COLO668 (cell line): Measurements from ENCODE around the gene NXF1.
"Not testable (repeated sequence)": the region's sequence is repeated elsewhere in the genome, so short reads cannot be mapped to it uniquely, and the experiment has no call there.

Experiments
- DNase-seq: peaks from one replicate; lab custom pipeline; 2025; ENCODE audit not compliant: unreplicated experiment; lab: John Stamatoyannopoulos, UW

The NXF1 gene

DNA sequence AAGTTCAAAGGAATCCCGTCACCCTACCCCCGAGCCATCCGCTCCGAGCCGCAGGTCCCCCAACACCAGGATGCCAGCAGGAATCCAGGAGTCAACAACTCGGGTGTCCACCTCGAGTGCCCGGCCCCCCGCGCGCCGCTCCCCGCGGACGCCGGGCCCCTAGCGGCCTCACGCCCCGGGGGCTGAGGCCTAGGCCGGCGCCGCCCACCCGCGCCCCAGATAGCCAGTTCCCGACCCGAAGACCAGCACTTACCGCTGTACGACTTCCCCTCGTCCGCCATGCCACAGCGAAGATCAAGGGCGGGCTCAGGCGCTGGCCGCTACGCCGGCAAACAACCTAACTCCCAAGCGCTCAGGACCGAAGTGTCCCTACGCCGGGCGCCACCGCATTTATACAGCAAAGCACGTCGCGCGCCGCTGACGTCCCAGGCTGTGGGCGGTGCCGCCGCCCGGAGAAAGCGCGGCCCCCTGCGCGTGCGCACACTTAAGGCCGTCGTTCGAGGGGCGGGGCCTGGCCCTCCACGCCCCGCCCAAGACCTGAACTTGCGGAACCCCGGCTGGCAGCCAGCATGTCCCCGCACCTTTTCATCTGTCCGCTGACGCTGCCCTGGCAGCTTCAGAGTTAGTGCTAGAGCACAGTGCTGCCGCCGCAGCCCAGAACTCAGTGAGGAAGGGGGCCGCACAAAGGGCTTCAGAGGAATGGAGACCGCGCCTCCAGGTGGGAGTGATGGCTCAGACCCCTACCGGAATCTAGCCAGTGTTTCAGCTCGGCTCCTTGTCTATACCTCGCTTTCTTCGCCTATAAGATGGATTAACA, at the start of gene NXF1:
TSS of gene NXF1 (minus strand) at position 365 of the 817 bp plus-strand sequence. CDS start at position 281, 84 bp downstream.
- DNase-seq, result peak; percentile 97

DNA sequence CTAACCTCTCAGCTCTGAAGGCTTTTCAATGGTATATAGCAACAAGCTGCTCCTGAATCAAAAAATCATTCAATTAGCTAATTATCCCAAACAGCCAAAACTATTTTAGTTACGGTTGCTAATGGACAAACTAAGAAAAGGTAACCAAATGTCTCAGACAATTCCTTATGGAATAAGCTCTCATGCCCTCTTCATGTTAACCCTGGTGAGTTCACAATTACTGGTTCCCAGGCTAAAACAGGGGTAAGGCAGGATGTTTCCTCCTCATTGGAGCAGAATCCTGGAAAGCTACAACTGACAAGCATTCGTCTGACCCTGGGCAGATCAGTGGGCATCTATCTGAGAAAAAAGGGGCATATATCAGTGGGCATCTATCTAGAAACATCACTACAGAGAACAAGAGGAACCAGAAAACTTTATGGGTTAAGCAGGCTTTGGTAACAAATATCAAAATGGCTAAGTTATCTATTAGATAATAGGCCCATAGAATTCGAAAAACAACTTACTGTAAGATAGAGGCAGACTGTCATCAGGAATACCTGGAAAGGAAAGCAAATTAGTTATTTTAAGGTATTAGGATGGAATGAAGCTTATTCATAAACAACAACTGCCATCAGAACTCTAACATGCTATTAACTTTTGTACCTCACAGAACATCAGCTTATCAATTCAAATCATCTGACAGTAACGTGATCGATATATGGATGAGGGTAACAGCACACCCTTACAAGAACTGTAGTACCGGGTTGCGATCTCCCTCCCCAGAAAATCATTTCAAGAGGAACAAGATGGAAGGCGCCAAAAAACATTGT, 49.0 kb upstream of the NXF1 start:
- no peak for DNase-seq

DNA sequence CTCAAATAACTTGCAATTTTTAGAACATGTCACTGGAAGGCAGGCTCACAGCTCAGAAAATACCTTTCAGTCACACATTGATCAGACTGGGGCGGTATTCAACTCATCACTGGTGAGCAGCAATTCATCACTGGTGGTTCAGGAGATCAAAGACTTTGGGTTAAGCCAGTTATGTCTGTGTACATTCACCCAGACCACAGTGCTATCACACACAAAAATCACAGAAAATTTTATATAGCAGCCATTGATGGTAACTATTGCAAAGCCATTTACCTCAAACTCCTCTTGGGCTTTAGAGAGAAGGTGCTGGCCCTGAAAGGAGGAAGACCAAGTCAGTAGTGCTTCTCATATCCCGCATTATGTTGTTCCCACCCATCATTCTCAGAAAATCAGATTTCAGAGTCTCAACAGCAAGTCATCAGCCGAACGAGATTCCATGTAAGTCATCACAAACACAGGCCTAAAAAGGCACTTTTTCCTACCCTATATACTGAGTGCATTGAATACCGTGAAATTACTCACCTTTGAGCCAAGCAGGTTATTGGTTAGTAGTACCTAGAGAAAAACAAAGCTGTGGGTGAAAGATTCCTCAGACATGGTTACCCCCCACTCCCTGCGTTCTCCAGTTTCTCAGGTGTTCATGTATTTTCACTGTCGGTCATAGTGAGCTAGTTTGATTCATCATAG, 48.2 kb upstream of the NXF1 start:
- no peak for DNase-seq

DNA sequence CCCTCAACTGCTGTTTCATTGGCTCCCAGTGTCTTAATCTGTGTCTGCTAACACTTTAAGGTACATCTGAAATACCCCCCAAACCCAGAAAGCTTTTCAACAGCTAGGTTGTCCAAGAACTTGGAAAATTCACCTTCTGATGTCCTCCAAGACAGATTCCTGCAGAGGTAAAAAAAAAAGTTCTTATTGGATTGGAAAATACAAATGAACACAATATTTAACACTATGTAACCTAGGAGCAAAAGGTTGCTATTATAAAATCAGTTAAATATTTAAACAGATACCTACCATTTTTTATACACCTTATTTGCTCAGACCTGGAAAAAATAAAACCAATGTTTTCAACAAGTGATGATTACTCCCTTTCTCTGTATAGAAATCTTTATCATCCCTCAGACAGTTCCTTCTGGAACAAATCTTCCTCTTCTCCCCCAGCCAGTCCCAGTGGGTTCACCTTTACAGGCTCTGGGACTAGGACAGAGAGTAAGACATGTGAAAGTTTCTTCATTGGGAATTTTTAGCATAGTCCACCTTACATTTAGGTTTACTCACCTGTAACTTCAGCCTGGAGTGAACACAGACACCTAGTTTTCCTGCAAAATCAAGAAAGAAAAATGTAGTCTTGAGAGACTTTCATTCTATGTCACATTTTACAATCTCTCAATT, 47.4 kb upstream of the NXF1 start:
- DNase-seq, result no peak

DNA sequence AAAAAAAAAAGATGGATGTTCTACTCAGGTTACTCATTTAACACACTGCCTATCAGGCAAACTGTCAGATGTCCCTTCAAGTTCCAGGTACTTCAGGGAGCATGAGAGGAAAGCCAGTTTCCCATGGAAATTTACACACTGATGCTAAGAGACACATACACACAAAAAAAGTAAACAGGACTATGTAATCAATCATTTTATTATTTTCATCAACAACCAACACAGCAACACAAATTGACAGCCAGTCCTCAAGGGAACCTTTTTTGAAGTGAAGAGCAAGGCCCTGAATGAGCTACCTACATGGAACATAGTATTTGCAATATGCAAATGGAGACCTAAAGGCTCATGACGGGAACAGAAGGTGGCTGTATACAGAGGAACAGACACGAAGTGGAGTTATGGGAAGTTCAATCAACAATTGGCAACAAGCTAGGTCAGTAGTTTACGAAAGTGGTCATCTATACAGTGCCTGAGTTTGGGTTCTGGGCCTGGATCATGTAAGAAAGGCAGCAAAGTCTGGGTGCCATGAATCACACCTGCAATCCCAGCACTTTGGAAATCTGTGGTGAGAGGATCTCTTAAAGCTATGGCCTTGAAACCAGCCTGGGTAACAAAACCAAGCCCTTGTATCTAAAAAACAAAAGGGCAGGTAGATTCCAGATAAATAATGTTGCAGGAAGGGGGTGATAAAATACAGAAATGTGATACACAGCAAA, 46.7 kb upstream of the NXF1 start:
- no peak for DNase-seq

DNA sequence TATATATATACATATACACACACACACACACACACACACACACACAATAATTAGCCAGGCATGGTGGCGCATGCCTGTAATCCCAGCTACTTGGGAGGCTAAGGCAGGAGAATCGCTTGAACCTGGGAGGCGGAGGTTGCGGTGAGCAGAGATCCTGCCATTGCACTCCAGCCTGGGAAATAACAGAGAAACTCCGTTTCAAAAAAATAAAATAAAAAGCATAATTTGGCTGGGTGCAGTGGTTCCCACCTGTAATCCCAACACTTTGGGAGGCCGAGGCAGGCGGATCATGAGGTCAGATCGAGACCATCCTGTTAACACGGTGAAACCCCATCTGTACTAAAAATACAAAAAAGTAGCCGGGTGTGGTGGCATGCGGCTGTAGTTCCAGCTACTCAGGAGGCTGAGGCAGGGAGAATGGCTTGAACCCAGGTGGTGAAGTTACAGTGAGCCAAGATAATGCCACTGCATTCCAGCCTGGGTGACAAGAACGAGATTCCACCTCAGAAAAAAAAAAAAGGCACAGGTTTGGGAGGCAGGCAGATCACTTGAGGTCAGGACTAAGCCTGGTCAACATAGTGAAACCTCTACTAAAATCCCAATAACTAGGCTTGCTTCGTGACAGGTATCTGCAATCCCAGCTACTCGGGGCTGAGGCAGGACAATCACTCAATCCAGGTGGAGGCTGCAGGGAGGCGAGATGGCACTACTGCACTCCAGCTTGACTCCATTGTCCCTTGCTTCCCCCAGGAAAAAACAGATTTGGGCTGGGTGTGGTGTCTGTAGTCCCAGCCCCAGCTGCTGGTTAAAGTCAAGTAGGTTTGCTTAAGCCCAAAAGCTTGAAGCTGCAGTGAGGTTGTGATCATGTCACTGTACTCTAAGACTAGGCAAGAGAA, 45.9 kb upstream of the NXF1 start:
- no peak for DNase-seq

DNA sequence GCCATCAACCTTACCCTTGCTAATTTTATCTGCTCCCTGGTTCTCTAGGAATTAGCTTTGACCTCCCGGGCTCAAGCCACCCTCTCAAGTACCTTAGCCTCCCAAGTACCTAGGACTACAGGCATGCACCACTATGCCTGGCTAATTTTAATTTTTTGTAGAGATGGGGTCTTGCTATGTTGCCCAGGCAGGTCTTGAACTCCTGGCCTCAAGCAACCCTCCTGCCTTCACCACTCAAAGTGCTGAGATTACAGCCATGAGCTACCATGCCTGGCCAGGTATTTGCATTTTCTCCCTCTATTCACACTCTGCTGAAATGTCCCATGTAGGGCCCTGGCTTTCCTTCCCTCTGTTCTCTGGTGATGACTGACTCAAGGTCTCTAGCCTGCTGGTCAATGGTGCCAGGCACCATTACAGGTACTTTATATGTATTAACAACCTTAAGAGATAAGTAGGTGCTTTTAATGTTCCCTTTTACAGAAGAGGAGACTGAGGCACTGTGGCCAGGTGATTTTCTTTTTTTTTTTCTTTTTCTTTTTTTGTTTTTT, 42.6 kb upstream of the NXF1 start:
- DNase-seq, result no peak

DNA sequence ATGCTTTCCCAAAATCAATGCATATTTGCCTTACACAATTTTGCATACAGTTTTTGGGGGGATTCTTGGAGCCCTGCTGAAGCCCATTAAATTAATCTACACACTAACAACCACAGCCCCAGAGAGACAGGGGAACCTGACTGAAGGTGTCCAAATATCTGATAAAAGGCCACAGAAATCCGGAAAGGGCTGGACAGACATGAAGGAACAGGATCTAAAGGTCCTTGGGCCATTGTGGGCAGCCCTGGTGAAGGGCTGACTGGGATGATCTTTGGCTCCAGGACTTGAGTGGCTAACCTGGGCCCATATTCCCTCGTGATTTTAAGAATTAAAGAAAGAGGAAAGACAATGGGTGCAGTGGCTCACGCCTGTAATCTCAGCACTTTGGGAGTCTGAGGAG, 40.9 kb upstream of the NXF1 start:
- DNase-seq, result no peak

DNA sequence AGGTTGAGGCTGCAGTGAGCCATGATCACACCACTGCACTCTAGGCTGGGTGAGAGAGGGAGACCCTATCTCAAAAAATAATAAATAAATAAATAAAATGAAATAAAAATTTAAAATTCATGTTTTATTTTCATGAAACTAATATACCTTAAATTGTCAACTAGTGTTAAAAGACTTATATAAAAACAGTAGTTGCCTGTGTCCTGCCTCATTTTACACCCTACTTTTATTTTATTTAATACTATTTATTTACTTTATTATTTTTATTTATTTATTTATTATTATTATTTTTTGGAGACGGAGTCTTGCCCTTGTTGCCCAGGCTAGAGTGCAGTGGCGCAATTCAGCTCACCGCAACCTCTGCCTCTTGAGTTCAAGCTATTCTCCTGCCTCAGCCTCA, 38.9 kb upstream of the NXF1 start:
- no peak for DNase-seq

DNA sequence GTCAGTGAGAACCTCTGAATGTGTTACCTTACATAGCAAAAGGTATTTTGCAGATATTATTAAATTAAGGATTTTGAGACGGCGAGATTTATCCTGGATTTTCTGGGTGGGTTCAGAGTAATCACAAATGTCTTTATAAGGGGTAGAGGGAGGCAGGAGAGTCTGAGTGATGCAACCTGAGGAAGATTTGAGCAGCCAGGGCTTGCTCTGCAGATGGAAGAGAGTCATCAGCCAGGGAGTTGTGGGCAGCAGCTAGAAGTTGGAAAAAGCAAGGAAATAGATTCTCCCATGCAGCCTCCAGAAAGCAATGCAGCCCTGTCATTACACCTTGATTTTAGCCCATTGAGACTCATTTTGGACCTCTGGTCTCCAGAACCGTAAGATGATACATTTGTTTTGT, 38.2 kb upstream of the NXF1 start:
- no peak for DNase-seq

DNA sequence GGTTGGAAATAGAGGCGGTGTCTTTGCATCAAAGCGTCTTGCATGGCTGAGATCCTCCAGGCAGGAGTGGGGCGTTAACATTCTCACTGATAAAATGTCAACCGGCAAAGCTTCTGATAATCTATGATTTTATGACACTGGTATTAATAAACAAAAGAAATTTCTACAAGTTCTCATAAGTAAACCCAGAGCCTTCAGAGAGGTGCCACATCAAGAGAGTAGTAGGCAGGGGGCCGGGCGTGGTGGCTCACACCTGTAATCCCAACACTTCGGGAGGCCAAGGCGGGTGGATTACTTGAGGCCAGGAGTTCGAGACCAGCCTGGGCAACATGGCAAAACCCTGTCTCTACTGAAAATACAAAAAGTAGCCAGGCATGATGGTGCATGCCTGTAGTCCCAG, 37.7 kb upstream of the NXF1 start:
- not testable (repeated sequence) for DNase-seq

DNA sequence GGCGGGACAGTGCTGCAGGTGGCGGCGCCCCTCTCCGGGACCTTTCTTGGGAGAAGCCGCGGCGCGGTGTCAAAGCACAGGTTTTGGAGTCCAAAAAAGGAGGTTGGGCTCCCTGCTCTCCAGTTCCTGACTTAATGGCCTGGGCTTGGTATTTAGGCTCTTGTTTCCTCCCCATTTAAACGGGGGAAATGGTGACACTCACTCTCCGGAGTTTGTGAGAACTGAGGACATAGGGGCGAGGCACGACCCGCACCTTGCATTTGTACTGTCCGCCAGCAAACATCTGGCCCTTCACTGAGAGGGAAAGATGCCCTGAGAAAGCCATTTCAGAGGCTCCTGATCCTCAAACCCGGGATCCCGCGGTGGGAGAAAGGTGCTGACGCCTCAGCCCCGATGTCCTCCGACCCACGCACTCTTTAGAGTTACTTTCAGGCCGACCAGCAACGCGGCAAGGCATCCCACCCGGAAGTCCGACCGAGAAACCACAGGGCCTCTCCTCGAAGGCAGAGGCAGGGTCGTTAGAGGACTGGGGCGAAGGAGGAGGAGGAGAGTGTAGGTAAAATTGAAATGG, 37.0 kb upstream of the NXF1 start:
- no peak for DNase-seq

DNA sequence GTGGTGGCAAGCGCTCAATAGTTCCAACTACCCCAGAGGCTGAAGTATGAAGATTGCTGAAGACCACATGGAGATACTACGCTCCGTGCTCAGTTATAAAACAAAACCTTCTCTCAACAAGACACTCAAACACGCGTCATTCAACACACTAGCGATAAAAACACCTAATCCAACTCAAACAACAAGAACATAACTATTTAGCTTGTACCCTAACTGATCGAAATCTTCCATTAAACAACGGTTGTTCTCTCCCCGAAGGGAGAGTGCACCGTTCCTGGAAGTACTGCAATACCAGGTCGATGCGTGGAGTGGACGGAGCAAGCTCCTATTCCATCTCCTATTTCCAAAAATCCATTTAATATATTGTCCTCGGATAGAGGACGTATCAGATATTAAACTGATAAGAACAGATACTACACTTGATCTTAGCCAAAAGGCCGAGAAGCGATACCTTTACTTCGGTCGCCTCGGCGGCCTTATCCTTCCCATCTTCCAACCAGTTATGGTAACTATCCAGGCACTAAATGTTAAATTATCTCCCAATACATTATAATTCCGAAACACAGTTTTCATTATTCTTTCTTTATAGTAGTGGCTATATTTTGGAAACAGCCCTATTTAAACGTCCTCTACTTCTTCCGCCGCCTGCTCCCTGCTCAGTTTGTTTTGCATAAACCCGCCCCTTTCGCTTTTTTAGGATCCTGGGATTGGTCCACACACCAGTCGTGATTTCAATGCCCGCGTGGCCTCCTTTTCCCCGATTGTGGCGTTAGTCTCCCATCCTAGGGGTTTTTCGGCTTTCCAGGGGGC, 36.3 kb upstream of the NXF1 start:
- peak; percentile 82 for DNase-seq

DNA sequence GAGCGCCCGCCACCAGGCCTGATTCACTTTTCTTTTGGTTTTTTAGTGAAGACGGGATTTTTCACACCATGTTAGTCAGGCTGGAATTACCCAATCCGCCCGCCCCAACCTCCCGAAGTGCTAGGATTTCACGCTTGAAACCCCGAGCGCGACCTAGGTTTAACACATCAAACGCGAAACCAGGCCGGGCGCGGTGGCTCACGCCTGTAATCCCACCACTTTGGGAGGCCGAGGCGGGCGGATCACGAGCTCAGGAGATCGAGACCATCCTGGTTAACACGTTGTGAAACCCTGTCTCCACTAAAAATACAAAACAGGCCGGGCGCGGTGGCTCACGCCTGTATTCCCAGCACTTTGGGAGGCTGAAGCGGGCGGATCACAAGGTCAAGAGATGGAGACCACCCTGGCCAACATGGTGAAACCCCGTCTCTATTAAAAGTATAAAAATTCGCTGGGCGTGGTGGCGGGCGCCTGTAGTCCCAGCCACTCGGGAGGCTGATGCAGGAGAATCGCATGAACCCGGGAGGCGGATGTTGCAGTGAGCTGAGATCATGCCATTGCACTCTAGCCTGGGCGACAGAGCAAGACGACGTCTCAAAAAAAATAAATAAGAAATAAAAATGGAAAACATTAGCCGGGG, 35.6 kb upstream of the NXF1 start:
- peak; percentile 67 for DNase-seq

DNA sequence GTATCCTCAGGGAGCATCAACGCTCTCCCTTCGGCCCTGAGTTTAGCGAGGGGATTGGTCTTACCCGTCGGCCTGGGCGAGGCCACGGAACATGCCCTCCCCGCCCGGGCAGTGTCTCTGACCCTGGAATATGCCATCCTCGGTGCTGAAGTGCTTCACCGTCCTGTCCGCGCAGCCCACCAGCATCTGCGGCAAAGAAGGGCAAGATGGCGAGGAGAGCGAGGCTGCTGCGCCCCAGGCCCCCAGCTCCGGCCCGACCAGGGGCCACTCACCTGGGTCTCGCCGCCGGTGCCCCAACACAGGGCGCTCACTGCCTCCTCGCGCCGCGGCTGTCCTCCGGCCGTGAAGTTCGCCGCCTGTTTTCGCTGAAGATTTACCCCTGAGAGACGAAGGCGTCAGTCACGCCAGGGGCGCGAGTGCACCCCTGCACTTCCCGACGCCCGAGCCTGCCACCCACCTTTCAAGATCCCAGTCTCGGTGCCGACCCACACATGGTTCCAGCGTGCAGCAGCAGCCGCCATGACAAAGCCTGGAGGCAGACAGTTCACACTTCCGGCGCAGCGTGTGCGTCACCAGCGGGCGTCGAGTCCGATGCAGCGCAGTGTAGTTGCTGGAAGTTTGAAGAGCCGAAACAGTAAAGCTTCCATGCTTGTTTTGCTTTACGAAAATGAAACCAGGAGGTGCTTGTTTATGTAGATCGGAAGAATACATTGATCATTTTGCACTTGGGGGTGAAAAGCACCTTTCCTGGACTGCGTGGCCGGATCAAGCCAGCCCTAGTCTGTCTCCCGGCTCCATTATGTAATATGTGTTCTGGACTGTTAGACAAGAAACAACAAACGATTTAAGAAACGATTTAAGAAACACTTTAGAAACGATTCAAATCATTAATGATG, 34.1 kb upstream of the NXF1 start, which contains the start of gene WDR74:
TSS of gene WDR74 (minus strand) at position 541 of the 896 bp plus-strand sequence. CDS start at position 521, 20 bp downstream.
- DNase-seq, result peak; percentile 94

DNA sequence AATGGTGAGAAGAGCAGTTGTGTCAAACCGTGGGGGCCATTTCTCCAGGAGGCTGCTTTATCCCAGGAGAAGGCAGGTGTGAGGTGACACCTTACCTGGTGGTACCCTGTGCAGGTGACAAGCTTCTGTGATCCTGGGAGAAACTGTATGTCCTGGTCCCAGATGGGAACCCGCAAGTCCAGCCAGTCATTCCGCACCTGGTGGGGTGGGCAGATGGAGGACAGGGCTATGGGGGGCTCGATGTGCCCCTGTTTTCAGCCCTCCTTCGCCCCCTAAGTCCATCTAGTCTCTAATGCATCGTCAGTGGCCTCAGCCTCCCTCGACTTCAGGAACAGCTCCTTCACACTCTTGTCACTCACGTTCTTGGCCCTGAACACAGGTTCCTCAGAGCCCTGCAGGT, 30.1 kb upstream of the NXF1 start:
- no peak for DNase-seq
